ENCODE data around the gene CD38.

The CD38 gene

GRCh38 chr4:15902746-15903145 is 124.6 kb downstream of the CD38 start:
- no peak for DNase-seq

Data from femur (tissue), 1 donor.